GM13976 (cell line): ENCODE results near the gene KISS1R.

Experiments used
- DNase-seq: peaks from one replicate; pipeline ENCODE4 v3.0.0; 2012; ENCODE audit warnings: low spot score
- in situ Hi-C: fragments of 300-500 bp; cut with MboI; formaldehyde crosslinking; loops from one replicate; pipeline ENCODE4 v1.12.0; 2022; ENCODE audit warnings: low sequenced_read_pairs, mixed read lengths, inconsistent platforms; ENCODE audit not compliant: unreplicated experiment
- TF ChIP-seq, protein P1 (sequence below): IDR thresholded peaks from 2 replicates; pipeline ENCODE4 v1.5.1; 2012; ENCODE audit warnings: borderline replicate concordance, mild to moderate bottlenecking; ENCODE audit not compliant: insufficient read depth; ENCODE audit errors: extremely low read depth, missing control alignments, control extremely low read depth

KISS1R gene

DNA sequence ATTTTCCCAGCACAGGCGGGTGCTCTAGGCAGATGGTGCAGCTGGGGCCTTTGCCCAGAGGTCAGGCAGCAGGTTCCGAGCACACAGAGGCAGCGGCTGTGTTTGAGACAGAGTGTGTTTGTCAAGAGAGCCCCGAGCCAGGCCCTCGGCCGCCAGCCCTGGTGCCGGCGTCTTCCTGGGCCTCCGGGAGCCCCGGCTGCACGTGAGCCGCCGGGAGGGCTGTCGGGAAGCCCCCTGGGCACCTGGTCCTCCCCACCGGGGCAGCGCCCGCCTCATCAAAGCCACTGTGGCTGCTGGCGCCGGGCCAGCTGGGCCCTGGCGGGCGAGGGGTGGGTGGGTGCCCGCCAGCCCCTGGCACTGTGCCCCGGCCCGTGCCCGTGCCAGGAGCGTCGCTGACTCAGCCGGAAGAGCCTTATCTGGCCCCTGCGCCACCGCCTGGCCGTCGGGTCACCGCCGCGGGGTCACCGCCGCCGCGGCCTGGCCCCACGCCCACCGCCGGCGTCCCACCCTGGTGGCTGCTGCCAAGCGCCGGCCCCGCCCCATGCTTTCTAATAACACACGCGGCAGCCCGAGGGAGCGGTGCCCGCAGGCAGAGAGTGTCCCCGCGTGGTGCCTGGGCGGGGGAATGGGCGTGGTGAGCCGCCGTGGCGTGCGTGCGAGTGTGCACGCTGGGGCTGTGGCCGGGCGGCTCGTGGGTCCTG, 23.6 kb downstream of the KISS1R start:
- in situ Hi-C loops = no loop called here
- TF ChIP-seq, protein P1, sequence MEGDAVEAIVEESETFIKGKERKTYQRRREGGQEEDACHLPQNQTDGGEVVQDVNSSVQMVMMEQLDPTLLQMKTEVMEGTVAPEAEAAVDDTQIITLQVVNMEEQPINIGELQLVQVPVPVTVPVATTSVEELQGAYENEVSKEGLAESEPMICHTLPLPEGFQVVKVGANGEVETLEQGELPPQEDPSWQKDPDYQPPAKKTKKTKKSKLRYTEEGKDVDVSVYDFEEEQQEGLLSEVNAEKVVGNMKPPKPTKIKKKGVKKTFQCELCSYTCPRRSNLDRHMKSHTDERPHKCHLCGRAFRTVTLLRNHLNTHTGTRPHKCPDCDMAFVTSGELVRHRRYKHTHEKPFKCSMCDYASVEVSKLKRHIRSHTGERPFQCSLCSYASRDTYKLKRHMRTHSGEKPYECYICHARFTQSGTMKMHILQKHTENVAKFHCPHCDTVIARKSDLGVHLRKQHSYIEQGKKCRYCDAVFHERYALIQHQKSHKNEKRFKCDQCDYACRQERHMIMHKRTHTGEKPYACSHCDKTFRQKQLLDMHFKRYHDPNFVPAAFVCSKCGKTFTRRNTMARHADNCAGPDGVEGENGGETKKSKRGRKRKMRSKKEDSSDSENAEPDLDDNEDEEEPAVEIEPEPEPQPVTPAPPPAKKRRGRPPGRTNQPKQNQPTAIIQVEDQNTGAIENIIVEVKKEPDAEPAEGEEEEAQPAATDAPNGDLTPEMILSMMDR = peak; percentile 12
- DNase-seq = no peak

DNA sequence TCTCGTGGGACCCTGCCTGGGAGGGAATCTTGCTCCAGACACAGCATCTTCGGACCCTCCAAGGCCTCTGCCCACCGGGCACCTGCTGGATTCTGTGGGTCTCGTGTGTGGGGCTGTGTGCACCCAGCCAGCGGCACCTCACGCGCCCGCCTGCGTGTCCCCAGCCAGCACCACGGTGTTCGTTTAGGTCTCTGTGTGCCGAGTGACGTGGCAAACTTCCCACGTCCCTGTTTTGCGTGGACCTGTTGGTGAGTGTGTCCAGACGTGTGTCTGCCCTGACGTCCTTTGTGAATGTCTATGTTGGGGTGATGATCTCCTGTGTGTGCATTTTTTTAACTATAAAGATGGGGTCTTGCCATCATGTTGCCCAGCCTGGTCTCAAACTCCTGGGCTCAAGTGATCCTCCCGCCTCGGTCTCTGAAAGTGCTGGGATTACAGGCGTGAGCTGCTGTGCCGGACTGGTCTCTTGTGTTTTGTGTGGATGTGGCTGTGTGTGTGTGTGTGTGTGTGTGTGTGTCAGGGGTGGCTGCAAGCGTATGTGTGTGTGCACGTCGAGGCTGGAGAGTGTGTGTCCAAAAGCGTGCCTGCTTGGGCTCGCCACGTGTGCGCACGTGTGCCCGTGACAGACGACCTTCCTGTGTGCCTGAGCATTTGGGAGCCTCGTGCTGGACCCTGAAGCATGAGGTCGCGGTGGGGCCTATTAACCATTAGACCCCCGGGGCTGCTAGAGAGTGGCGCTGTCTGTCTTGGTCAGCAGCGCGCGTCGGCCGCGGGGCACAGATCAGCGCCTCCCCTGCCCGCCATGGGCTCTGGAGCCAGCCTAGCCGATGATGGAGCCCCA, 24.4 kb downstream of the KISS1R start:
- in situ Hi-C loops = no loop called here
- TF ChIP-seq, protein P1 = no peak
- DNase-seq = no peak

DNA sequence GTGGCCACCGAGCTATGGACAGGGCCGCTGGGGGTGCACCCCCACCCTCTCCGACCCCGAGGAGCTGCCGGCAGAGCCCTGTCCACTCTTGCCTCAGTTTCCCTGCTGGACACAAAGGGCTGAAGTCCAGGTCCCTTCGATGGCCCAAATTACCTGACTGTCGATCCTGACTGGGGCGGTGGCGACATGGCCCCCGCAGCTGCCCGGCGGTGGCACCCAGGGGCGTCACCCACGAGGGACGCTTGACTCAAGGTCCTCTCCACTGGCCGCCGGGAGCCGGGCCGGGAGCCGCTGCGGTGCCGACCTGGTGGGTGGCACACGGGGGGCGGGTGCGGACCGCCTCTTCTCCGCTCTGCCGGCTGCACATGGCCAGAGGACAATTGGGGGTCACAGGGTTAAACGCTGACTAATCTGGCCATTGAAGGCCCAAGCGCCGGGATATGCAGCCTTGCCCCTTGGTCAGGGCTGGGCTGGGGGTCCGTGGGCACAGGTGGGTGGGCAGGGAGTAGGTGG, 25.1 kb downstream of the KISS1R start:
- in situ Hi-C loops = no loop called here
- no peak for DNase-seq
- TF ChIP-seq, protein P1 = no peak

DNA sequence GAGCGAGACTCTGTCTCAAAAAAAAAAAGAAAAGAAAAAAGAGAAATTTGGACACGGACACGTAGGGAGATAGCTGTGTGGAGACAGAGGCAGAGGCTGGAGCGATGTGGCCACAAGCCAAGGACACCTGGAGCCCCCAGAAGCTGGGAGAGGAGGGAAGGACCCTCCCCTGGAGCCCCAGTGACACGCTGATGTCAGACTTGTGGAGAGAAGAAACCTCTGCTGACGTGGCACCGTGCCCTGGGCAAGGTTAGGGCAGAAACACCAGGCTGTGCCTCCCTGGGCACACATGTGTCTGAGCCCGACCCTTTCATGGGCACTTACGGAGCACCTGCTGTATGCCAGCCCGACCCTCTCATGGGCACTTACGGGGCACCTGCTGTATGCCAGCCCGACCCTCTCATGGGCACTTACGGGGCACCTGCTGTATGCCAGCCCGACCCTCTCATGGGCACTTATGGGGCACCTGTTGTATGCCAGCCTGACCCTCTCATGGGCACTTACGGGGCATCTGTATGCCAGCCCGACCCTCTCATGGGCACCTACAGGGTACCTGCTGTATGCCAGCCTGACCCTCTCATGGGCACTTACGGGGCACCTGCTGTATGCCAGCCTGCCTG, 26.5 kb downstream of the KISS1R start:
- TF ChIP-seq, protein P1 = no peak
- in situ Hi-C loops = no loop called here
- DNase-seq = no peak

DNA sequence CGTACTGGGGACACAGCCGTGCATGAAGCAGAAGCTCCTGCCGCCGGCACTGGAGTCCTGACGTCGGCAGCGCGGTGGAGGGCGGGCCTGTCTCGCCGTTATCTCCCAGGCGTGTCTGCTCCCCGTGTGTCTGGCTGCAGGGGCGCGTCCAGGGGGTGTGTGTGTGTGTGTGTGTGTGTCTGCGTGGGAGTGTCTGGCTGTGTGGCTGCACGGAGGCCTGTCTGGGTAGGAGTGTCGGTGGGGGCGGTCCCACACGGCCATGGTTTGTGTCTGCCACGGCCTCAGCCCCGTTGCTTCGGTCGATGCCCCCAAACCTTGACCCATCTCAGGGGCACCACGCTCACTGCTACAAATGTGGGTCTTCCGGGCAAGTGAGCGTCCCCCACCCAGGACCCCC, 27.0 kb downstream of the KISS1R start:
- no peak for DNase-seq
- in situ Hi-C loops = no loop called here
- TF ChIP-seq, protein P1 = no peak

DNA sequence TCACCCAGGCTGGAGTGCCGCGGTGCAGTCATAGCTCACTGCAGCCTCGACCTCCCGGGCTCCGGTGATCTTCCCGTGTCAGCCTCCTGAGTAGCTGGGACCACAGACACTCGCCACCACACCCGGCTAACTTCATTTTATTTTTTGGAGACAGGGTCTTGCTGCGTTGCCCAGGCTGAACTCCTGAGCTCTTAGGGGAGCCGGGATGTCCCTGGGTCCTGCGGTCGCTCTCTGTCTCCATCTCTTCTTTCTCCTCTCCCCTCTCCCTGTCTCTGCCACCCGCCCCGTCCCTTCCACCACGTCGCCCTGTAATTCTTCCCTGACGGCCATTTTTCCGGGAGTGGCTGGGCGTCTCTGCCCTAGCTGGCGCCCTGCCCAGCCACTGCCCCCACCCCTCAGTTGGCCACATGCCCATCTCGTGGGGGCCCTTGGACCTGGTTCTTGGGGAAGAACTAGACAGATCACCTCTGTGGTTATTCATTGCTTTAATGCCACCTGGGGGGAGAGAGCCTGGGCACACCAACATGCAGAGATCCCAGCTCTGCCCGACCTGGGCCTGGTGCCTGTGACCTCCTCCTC, 27.6 kb downstream of the KISS1R start:
- TF ChIP-seq, protein P1 = no peak
- no peak for DNase-seq
- in situ Hi-C loops = no loop called here
